K562 (cell line): Measurements from ENCODE around the gene MAML1. TPM values are rescaled to one million over a fixed set of nuclear protein-coding genes. Genes with fewer than 3 reads are reported as not detected.

Source experiments
- BCOR ChIP-seq: fragments of 450-650 bp; IDR thresholded peaks from 2 replicates; pipeline ENCODE4 v1.6.1; 2016
- BRF1 ChIP-seq: IDR thresholded peaks from 3 replicates; pipeline ENCODE4 v1.6.1; 2011; ENCODE audit warnings: borderline replicate concordance, mild to moderate bottlenecking; ENCODE audit not compliant: insufficient read length; ENCODE audit errors: extremely low read depth
- DACH1 ChIP-seq: fragments of 450-650 bp; IDR thresholded peaks from 2 replicates; pipeline ENCODE4 v1.6.1; 2018; ENCODE audit not compliant: partially characterized antibody
- FIP1L1 ChIP-seq: fragments of 200-400 bp; formaldehyde crosslinking; IDR thresholded peaks from 2 replicates; pipeline ENCODE4 v1.6.1; 2018; ENCODE audit warnings: mild to moderate bottlenecking, low read depth, low read length; ENCODE audit not compliant: poor library complexity, severe bottlenecking
- LEF1 ChIP-seq: fragments of 450-650 bp; IDR thresholded peaks from 2 replicates; pipeline ENCODE4 v1.6.1; 2016; ENCODE audit warnings: mild to moderate bottlenecking
- POLR2AphosphoS2 ChIP-seq: IDR thresholded peaks from 2 replicates; pipeline ENCODE4 v1.6.1; 2012; ENCODE audit warnings: low read length, improper control_type of control experiment
- POLR2AphosphoS5 ChIP-seq: IDR thresholded peaks from 2 replicates; pipeline ENCODE4 v1.6.1; 2011; ENCODE audit warnings: mild to moderate bottlenecking, low read depth, low read length, moderate library complexity; ENCODE audit not compliant: control insufficient read depth, insufficient read depth
- PTBP1 ChIP-seq: fragments of 200-400 bp; formaldehyde crosslinking; IDR thresholded peaks from 2 replicates; pipeline ENCODE4 v1.6.1; 2017; ENCODE audit warnings: low read depth, low read length
- SUPT5H ChIP-seq: fragments of 450-650 bp; IDR thresholded peaks from 2 replicates; pipeline ENCODE4 v1.6.1; 2016
- polyA plus RNA-seq, 8 experiments: library from polyadenylated mRNA; depleted of rRNA in 4 of 8; stranded (reverse) in 5 of 8; unstranded in 3 of 8; fragments of >200 nt; fragmentation: Nextera tagmentation in 2 of 8; fragmentation: Illumina TruSeq in 1 of 8; extraction: Ambion mirVana in 2 of 8; extraction: Trizol in 1 of 8; gene quantifications; 2 replicates each; pipeline versions ENCODE4 v1.2.1 to v1.2.3, GENCODE V29; 2011 to 2014; ENCODE audit warnings: inconsistent platforms in 1 of 8, missing spikeins in 1 of 8
- total RNA-seq, 7 experiments: library from RNA; depleted of rRNA in 6 of 7; stranded (reverse); fragments of >200 nt in 6 of 7; fragmentation: Illumina TruSeq in 2 of 7; extraction: Trizol in 2 of 7; gene quantifications; 2 replicates each; pipeline versions ENCODE4 v1.2.1 to v1.2.3, GENCODE V29; 2011 to 2021; ENCODE audit warnings: low replicate concordance in 1 of 7
- TF ChIP-seq, protein P1 (sequence below): sonication (generic); formaldehyde crosslinking; IDR thresholded peaks from 2 replicates; pipeline ENCODE4 v1.8.0; 2022; ENCODE audit warnings: mild to moderate bottlenecking, missing genetic modification reagents, borderline replicate concordance
- TF ChIP-seq, protein P2 (sequence below): sonication (generic); formaldehyde crosslinking; IDR thresholded peaks from 2 replicates; pipeline ENCODE4 v1.5.0; 2020; ENCODE audit warnings: missing genetic modification reagents
- TF ChIP-seq, protein P3 (sequence below): fragments of 450-650 bp; IDR thresholded peaks from 2 replicates; pipeline ENCODE4 v1.6.1; 2017; ENCODE audit warnings: antibody characterized with exemption, mild to moderate bottlenecking
- TF ChIP-seq, protein P4 (sequence below), 2 experiments: fragments of 450-650 bp; conservative IDR thresholded peaks; 2 replicates each; pipeline ENCODE4 v1.6.1; 2017; ENCODE audit warnings: mild to moderate bottlenecking in 2 of 2, moderate library complexity in 2 of 2
- TF ChIP-seq, protein P5 (sequence below): fragments of 450-650 bp; conservative IDR thresholded peaks from 2 replicates; pipeline ENCODE4 v1.6.1; 2016; ENCODE audit warnings: missing genetic modification characterization, low read depth, mild to moderate bottlenecking, missing compliant biosample characterization, moderate library complexity
- TF ChIP-seq, protein P6 (sequence below): sonication (generic); formaldehyde crosslinking; IDR thresholded peaks from 2 replicates; pipeline ENCODE4 v1.9.0; 2022; ENCODE audit warnings: mild to moderate bottlenecking, missing genetic modification reagents

MAML1 gene
- total and polyA plus RNA-seq, 9 of the 15 experiments (the other 6 are each of a cell fraction or from before 2014, with no cell fraction given): 0.32 to 18.4 (median 7.0) TPM

DNA sequence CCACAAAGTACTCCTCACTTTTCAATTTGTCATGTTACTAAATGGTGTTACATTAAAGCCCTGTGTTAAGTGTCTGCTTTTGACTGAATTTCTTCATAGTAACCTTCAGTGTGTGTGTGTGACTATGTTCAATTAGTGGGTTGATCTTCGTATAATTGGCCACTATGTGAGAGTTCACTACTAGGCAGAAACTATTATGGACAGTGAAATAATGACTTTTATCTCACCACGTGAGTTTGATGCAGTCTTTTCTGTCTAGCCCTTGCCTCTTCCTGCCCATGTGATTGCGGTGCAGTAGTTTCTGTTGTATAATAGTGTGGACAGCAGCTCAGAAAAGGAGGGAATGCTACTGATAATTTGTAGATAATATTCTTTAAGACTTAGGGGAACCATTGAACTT, 1.8 kb upstream of the MAML1 start (continued):
- TF ChIP-seq, protein P1, sequence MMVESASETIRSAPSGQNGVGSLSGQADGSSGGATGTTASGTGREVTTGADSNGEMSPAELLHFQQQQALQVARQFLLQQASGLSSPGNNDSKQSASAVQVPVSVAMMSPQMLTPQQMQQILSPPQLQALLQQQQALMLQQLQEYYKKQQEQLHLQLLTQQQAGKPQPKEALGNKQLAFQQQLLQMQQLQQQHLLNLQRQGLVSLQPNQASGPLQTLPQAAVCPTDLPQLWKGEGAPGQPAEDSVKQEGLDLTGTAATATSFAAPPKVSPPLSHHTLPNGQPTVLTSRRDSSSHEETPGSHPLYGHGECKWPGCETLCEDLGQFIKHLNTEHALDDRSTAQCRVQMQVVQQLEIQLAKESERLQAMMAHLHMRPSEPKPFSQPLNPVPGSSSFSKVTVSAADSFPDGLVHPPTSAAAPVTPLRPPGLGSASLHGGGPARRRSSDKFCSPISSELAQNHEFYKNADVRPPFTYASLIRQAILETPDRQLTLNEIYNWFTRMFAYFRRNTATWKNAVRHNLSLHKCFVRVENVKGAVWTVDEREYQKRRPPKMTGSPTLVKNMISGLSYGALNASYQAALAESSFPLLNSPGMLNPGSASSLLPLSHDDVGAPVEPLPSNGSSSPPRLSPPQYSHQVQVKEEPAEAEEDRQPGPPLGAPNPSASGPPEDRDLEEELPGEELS (CRISPR knock-in tag): no peak
- TF ChIP-seq, protein P2, sequence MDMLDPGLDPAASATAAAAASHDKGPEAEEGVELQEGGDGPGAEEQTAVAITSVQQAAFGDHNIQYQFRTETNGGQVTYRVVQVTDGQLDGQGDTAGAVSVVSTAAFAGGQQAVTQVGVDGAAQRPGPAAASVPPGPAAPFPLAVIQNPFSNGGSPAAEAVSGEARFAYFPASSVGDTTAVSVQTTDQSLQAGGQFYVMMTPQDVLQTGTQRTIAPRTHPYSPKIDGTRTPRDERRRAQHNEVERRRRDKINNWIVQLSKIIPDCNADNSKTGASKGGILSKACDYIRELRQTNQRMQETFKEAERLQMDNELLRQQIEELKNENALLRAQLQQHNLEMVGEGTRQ: peak; percentile 28; the same call in 1 of the 2 replicates
- TF ChIP-seq, protein P3, sequence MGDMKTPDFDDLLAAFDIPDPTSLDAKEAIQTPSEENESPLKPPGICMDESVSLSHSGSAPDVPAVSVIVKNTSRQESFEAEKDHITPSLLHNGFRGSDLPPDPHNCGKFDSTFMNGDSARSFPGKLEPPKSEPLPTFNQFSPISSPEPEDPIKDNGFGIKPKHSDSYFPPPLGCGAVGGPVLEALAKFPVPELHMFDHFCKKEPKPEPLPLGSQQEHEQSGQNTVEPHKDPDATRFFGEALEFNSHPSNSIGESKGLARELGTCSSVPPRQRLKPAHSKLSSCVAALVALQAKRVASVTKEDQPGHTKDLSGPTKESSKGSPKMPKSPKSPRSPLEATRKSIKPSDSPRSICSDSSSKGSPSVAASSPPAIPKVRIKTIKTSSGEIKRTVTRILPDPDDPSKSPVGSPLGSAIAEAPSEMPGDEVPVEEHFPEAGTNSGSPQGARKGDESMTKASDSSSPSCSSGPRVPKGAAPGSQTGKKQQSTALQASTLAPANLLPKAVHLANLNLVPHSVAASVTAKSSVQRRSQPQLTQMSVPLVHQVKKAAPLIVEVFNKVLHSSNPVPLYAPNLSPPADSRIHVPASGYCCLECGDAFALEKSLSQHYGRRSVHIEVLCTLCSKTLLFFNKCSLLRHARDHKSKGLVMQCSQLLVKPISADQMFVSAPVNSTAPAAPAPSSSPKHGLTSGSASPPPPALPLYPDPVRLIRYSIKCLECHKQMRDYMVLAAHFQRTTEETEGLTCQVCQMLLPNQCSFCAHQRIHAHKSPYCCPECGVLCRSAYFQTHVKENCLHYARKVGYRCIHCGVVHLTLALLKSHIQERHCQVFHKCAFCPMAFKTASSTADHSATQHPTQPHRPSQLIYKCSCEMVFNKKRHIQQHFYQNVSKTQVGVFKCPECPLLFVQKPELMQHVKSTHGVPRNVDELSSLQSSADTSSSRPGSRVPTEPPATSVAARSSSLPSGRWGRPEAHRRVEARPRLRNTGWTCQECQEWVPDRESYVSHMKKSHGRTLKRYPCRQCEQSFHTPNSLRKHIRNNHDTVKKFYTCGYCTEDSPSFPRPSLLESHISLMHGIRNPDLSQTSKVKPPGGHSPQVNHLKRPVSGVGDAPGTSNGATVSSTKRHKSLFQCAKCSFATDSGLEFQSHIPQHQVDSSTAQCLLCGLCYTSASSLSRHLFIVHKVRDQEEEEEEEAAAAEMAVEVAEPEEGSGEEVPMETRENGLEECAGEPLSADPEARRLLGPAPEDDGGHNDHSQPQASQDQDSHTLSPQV: 0 out of 2 replicates have a peak, but pooled peaks have one; percentile 20
- TF ChIP-seq BRF1 (no peak), FIP1L1 (no peak), SUPT5H (peak; percentile 34; the same call in 1 of the 2 replicates), PTBP1 (no peak), POLR2AphosphoS5 (peak; percentile 61; the same call in 1 of the 2 replicates), BCOR (no peak), POLR2AphosphoS2 (0 out of 2 replicates have a peak, but pooled peaks have one; percentile 41), LEF1 (no peak), DACH1 (no peak)
- TF ChIP-seq, protein P4, sequence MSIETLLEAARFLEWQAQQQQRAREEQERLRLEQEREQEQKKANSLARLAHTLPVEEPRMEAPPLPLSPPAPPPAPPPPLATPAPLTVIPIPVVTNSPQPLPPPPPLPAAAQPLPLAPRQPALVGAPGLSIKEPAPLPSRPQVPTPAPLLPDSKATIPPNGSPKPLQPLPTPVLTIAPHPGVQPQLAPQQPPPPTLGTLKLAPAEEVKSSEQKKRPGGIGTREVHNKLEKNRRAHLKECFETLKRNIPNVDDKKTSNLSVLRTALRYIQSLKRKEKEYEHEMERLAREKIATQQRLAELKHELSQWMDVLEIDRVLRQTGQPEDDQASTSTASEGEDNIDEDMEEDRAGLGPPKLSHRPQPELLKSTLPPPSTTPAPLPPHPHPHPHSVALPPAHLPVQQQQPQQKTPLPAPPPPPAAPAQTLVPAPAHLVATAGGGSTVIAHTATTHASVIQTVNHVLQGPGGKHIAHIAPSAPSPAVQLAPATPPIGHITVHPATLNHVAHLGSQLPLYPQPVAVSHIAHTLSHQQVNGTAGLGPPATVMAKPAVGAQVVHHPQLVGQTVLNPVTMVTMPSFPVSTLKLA (conservative IDR thresholded peaks at IDR 0.05): peak; percentile 45 to 53; a peak in 3 of 4 replicates
- TF ChIP-seq, protein P5, sequence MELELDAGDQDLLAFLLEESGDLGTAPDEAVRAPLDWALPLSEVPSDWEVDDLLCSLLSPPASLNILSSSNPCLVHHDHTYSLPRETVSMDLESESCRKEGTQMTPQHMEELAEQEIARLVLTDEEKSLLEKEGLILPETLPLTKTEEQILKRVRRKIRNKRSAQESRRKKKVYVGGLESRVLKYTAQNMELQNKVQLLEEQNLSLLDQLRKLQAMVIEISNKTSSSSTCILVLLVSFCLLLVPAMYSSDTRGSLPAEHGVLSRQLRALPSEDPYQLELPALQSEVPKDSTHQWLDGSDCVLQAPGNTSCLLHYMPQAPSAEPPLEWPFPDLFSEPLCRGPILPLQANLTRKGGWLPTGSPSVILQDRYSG (tag): no peak
- TF ChIP-seq, protein P6, sequence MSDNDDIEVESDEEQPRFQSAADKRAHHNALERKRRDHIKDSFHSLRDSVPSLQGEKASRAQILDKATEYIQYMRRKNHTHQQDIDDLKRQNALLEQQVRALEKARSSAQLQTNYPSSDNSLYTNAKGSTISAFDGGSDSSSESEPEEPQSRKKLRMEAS (CRISPR knock-in tag): no peak
